Rectal smooth muscle tissue (tissue), 1 donor: Measurements from ENCODE around the gene ASCC2.

Experiments
- H3K27ac ChIP-seq: one replicate; pipeline ENCODE4 v1.7.0; 2013; ENCODE audit warnings: low read depth, low read length, inconsistent platforms
- H3K27me3 ChIP-seq: one replicate; pipeline ENCODE4 v1.7.0; 2013; ENCODE audit warnings: low read length; ENCODE audit not compliant: control insufficient read depth, insufficient read depth
- H3K36me3 ChIP-seq: one replicate; pipeline ENCODE4 v1.7.0; 2013; ENCODE audit warnings: low read length; ENCODE audit not compliant: control insufficient read depth, insufficient read depth
- H3K4me1 ChIP-seq: one replicate; pipeline ENCODE4 v1.7.0; 2013; ENCODE audit warnings: low read length; ENCODE audit not compliant: control insufficient read depth, insufficient read depth
- H3K4me3 ChIP-seq: one replicate; pipeline ENCODE4 v1.7.0; 2013; ENCODE audit warnings: low read length
- H3K9ac ChIP-seq: one replicate; pipeline ENCODE4 v1.7.0; 2013; ENCODE audit warnings: low read length

Gene ASCC2

DNA sequence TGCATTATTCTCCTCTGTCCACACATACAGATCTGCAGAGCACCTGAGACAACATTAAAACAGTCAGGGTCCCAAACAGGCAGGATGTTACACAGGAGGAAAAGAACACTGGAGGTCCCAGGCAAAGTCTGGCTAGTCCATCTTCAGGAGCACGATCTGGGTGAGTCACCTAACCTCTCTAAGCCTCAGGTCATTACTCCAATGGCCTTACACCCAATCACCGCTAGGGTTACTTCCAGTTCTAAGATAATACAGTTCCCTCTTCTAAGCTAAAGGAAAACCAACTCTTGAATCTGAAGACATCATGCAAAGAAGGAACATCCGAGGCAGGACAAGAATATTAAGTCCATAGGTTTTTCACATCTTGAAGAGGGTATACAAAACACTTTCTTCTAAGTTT is 24.5 kb downstream of the ASCC2 start:
- H3K4me1 ChIP-seq: no peaks in the 10 kb centered on the region
- H3K27me3 ChIP-seq: no peaks in the 10 kb centered on the region
- no peak overlapping the region for H3K27ac ChIP-seq
- H3K36me3 ChIP-seq: peaks cover 24% of the 10 kb centered on the region
- H3K4me3 ChIP-seq: no peak overlapping the region
- no peak overlapping the region for H3K9ac ChIP-seq

- H3K4me1 ChIP-seq: no peaks in the 10 kb centered on the region
- peaks cover 26% of the 10 kb centered on the region for H3K36me3 ChIP-seq
- H3K27me3 ChIP-seq: no peaks in the 10 kb centered on the region
- no peak overlapping the region for H3K27ac ChIP-seq
- H3K9ac ChIP-seq: no peak overlapping the region
- H3K4me3 ChIP-seq: no peak overlapping the region
Measured at GRCh38 chr22:29813126-29813525, 24.9 kb downstream of the ASCC2 start.

- no peaks in the 10 kb centered on the region for H3K27me3 ChIP-seq
- H3K27ac ChIP-seq: no peak overlapping the region
- H3K4me1 ChIP-seq: no peaks in the 10 kb centered on the region
- H3K9ac ChIP-seq: no peak overlapping the region
- H3K36me3 ChIP-seq: peaks cover 36% of the 10 kb centered on the region
- no peak overlapping the region for H3K4me3 ChIP-seq
Measured at GRCh38 chr22:29811377-29811776, 26.7 kb downstream of the ASCC2 start.

DNA sequence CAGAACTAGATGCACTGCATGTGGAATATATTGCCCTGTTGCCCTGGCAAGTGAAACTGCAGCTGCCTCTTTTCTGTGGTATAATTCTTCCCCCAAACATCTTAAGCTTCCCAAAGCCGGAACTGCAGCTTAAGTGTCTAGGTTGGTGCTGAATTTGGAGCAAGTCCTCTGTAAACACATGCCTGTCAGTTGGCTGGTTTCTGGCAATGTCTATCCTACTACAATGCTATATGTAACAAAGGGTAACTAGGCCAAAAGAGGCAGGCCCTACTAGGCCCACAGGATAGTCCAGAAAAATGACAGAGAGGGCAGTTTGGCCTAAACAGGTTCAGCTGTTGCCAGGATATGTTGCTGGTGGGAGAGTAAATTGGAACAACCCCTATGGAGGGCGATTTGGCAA is 27.9 kb downstream of the ASCC2 start:
- no peak overlapping the region for H3K9ac ChIP-seq
- H3K4me3 ChIP-seq: no peak overlapping the region
- no peak overlapping the region for H3K27ac ChIP-seq
- peaks cover 41% of the 10 kb centered on the region for H3K36me3 ChIP-seq
- no peaks in the 10 kb centered on the region for H3K4me1 ChIP-seq
- no peaks in the 10 kb centered on the region for H3K27me3 ChIP-seq

DNA sequence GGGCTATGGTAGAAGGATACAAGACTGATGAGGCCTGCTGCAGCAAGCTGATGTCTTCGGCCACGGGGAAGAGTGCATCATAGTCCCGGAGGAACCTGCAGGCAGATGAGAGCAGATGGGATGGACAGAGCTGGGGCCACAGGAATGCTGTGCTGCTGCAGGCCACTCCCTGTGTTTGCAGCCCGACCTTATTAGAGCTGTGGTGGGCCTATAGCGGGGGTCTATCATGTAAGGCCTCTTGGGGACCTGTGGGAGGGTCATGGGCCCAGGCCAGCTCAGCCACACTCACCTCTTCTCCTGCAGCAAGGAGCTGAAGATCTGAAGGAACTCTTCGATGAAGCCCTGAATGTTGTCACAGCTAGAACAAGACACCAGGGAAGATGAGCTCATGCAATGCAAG is 31.9 kb downstream of the ASCC2 start:
- Histone ChIP-seq H3K27ac (no peak overlapping the region), H3K4me1 (no peaks in the 10 kb centered on the region), H3K36me3 (peaks cover 53% of the 10 kb centered on the region), H3K27me3 (no peaks in the 10 kb centered on the region), H3K9ac (no peak overlapping the region), H3K4me3 (no peak overlapping the region)

- Histone ChIP-seq H3K9ac (no peak overlapping the region), H3K4me3 (no peak overlapping the region), H3K27me3 (no peaks in the 10 kb centered on the region), H3K4me1 (no peaks in the 10 kb centered on the region), H3K27ac (no peak overlapping the region), H3K36me3 (peaks cover 60% of the 10 kb centered on the region)
Measured at GRCh38 chr22:29804985-29805384, 33.1 kb downstream of the ASCC2 start.

DNA sequence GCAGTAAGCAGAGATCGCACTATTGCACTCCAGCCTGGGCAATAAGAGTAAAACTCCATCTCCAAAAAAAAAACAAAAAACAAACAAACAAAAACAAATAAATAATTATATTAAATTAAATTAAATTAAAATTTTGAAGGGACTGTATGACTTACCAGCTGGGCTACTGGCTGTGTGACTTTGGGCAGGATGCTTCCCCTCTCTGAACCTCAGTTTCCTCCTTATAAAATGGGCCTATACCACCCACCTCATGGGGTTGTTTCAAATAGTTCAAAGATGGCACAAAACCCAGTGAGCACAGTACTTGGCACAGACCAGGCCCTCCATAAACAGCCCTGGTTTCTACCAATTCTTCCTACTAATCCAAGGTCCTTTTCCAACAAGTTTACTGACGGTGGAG is 34.9 kb downstream of the ASCC2 start:
- H3K27me3 ChIP-seq: no peaks in the 10 kb centered on the region
- no peak overlapping the region for H3K27ac ChIP-seq
- H3K36me3 ChIP-seq: peaks cover 67% of the 10 kb centered on the region
- H3K9ac ChIP-seq: no peak overlapping the region
- H3K4me3 ChIP-seq: no peak overlapping the region
- H3K4me1 ChIP-seq: no peaks in the 10 kb centered on the region

DNA sequence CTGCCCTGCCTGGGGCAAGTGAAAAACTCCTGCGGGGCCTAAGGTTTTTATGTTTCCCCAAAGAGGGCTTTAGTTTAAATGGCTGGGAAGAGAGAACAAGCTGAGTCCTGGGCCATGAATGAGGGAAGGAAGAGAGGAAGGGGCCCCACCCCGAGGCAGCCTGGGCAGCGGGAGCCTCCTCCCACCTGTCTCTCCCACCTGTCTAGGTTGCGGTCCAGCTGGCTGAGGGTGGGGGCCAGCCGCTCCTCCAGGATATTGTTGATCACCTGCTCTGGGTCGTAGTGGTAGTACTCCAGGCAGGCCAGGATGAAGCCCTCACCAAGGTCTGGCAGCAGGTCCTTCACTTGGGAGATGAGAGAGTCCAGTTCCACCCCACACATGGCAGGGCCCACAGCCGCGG is 36.3 kb downstream of the ASCC2 start:
- Histone ChIP-seq H3K4me1 (no peaks in the 10 kb centered on the region), H3K9ac (no peak overlapping the region), H3K27ac (no peak overlapping the region), H3K36me3 (peaks cover 57% of the 10 kb centered on the region), H3K27me3 (no peaks in the 10 kb centered on the region), H3K4me3 (no peak overlapping the region)

DNA sequence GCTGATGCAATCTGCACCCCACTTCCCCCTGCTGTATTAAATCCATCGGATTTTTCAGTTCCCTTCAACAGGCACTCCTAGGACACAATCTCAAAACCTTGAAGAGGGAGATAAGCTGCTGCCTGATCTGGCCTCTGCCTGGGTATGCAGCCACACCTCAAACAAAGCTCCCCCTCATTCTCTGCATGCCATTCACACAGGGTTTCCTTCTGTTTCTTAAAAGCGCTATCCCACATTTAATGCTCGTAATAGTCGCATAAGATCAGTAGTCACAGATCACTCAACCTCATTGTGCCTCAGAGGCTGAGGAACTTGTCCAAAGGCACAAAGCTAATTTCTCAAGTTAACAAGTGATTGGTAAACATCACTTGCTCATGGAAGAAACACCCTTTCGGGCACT is 36.9 kb downstream of the ASCC2 start:
- peaks cover 55% of the 10 kb centered on the region for H3K36me3 ChIP-seq
- H3K4me3 ChIP-seq: no peak overlapping the region
- no peak overlapping the region for H3K9ac ChIP-seq
- no peak overlapping the region for H3K27ac ChIP-seq
- H3K27me3 ChIP-seq: no peaks in the 10 kb centered on the region
- no peaks in the 10 kb centered on the region for H3K4me1 ChIP-seq

DNA sequence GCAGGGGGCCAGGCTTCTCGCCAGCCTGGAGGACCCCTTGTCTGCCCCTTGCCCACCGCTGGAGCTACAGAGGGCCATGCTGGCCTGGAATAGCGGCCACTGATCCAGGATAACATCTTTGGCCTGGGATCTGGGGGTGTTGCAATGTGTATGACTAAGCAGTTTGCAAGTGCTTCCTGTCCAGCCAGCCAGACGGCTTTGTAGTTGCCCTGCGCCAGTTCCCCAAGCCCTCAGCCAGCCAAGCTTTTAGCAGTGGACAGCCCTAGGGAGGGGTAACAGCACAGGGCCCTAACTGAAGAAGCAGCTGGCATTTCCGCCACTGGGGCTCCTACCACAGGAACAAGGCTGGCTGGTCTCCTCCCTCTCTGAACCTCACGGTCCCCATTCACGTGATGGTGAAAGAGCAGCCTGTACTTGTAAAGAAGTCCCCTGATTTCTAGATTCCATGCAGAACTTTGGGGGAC is 38.8 kb downstream of the ASCC2 start:
- H3K4me3 ChIP-seq: no peak overlapping the region
- H3K27me3 ChIP-seq: no peaks in the 10 kb centered on the region
- H3K36me3 ChIP-seq: peaks cover 41% of the 10 kb centered on the region
- H3K4me1 ChIP-seq: no peaks in the 10 kb centered on the region
- no peak overlapping the region for H3K9ac ChIP-seq
- no peak overlapping the region for H3K27ac ChIP-seq

GRCh38 chr22:29798801-29799200 is 39.3 kb downstream of the ASCC2 start:
- Histone ChIP-seq H3K4me3 (no peak overlapping the region), H3K4me1 (no peaks in the 10 kb centered on the region), H3K27me3 (no peaks in the 10 kb centered on the region), H3K36me3 (peaks cover 37% of the 10 kb centered on the region), H3K27ac (no peak overlapping the region), H3K9ac (no peak overlapping the region)

- Histone ChIP-seq H3K4me1 (no peaks in the 10 kb centered on the region), H3K27me3 (no peaks in the 10 kb centered on the region), H3K9ac (no peak overlapping the region), H3K36me3 (peaks cover 39% of the 10 kb centered on the region), H3K4me3 (no peak overlapping the region), H3K27ac (no peak overlapping the region)
Measured at GRCh38 chr22:29798318-29798717, 39.8 kb downstream of the ASCC2 start.

DNA sequence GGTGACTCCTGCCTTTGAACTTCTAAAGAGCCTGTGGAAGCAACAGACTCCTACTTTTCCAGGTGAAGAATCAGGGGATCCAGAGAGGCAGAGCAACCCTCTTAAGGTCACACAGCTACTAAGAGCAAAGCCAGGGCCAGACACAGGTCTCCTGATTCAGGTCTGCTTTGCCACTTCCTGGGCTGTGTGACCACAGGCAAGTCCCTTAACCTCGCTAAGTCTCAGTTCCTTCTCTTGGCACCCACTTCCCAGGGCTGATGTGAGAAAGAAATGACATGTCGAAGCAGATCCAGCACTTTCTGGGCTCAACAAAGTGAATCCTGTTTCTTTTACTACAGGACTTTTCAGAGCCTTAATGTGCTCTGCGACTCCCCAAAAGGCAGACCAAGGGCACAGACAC is 40.7 kb downstream of the ASCC2 start:
- no peak overlapping the region for H3K9ac ChIP-seq
- no peaks in the 10 kb centered on the region for H3K4me1 ChIP-seq
- no peak overlapping the region for H3K27ac ChIP-seq
- peaks cover 45% of the 10 kb centered on the region for H3K36me3 ChIP-seq
- H3K27me3 ChIP-seq: no peaks in the 10 kb centered on the region
- no peak overlapping the region for H3K4me3 ChIP-seq
